Activated CD8-positive, alpha-beta memory T cell treated with anti-CD3 and anti-CD28 coated beads for 24 hours (primary cell): Measurements from ENCODE around the gene THYN1.
"Not testable (repeated sequence)": the region's sequence is repeated elsewhere in the genome, so short reads cannot be mapped to it uniquely, and the experiment has no call there.

Source experiments
- DNase-seq: peaks from one replicate; pipeline ENCODE4 v3.0.0-alpha.2; 2020

THYN1 gene

DNA sequence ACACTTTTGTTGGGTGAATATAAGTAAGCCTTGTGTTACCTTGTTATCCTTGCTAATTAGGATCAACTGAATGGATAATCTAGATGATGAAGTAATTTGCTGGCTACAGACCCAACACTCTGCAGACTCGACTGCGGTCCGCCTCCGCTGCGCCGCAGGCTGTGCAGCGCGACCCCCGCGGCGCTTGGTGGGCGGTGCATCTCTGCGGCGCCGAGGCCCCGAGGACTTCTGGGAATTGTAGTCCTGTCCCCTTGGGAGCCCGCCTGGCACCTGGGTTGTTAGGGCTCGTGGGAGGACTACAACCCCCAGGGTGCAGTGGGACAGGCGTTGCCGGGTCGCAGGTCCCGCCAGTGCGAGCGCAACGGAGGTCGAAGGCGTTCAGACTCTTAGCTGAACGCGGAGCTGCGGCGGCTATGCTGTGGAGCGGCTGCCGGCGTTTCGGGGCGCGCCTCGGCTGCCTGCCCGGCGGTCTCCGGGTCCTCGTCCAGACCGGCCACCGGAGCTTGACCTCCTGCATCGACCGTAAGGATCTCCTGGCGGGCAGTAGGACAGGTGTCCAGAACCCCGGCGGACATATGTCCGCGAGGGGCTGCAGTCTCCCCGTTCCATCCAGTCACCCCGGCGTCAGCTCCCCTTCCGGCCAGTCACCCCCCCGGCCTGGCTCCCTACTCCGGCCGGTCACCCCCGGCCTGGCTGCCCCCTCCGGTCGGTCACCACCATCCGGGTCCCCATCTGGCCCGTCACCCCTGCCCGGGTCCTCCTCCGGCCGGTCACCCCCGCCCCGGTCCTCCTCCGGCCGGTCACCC is at the start of gene THYN1, which contains the start of gene ACAD8:
THYN1 (minus strand) TSS at position 165 of the 806 bp plus-strand sequence. CDS start 470 bp downstream, outside the sequence.
ACAD8 (plus strand) TSS at position 381 of the 806 bp plus-strand sequence; CDS start at position 414, 33 bp downstream.
- peak; percentile 95 for DNase-seq

DNA sequence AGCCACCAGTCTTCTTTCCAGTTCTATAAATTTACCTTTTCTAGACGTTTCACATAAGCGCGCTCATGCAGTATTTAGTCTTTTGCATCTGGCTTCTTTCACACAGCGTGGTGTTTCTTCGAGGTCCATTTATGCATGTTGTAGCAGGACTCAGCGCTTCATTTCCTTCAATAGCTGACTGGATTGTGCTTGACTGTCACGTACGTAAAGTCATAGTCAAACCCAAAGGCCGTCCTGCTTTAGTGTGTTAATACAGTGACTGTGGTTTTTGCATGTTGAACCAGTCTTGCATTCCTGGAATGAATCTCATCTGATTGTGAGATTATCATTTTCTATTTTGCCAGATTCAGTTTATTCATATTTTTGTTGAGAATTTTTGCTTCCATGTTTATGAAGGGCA is 41.5 kb upstream of the THYN1 start:
- no peak for DNase-seq

DNA sequence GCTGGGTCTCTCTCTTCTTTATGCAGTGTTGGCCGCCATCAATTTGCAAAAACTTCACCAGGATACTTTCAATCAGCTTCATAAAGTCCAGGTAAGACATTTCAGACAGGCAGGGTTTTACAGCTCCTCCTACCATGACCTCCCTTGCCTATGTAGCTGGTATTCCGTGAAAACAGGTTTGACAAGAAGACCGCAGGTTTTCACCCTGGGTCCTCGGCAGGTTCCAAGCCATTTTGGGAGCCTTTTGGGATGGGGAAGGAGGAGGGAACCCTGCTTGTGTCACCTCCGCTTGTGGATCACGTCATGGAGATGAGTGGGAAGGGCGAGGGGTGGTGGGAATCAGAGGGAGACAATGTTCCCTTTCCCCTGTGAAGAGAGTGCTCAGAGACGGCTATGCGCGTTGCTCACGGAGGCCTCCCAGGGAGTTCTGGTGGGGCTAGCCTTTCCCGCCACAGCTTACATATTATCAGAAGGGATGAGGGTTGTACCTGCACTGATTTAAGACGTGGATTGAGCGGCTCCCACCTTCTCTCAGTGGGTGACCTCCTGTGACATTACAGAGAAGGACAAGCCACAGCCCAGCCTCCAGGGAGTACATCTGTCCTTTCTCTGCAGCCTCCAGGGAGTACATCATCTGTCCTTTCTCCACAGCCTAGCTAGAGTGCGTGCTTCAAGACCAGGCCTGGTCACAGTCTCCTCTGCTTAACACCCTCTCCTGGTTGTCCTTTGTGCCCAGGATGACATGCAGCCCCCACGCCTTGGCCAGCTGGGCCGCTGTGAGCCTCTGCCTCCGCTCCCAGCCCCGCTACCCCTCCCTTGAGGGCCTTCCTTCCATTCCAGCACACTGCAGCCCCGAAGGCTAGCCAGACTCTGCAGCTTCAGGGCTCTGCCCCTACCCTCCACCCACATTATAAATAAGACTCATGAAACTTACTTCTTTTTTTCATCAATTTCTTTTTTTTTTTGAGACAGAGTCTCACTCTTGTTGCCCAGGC is 40.3 kb upstream of the THYN1 start:
- peak; percentile 35 for DNase-seq

DNA sequence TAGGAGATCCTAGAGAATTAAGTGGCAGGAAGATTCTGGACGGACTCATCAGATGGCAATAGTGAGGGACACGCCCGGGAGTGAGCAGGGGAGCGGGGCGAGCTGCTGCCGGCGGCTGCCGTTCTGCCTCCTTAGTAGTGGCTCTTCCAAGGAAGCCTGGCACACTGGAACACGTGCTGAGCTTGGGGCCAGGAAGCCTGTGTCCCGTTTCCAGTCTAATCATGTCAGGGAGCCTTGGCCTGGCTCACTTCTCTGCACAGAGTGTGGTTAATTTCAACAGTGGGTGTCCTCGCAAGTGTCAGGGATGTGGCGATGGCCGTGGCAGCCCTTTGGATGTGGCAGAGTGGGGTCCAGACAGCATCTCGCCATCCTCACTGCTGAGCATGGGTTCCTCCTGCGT is 39.5 kb upstream of the THYN1 start:
- no peak for DNase-seq

DNA sequence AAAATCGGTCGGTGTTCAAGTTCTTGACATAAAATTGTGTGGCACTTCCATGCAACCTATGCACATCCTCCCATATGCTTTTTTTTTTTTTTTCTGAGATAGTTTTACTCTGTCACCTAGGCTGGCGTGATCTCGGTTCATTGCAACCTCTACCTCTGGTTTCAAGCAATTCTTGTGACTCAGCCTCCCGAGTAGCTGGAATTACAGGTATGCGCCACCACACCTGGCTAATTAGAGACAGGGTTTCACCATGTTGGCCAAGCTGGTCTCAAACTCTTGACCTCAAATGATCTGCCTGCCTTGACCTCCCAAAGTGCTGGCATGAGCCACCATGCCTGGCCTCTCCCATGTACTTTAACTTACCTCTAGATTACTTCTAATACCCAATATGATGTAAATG is 38.0 kb upstream of the THYN1 start:
- no peak for DNase-seq

DNA sequence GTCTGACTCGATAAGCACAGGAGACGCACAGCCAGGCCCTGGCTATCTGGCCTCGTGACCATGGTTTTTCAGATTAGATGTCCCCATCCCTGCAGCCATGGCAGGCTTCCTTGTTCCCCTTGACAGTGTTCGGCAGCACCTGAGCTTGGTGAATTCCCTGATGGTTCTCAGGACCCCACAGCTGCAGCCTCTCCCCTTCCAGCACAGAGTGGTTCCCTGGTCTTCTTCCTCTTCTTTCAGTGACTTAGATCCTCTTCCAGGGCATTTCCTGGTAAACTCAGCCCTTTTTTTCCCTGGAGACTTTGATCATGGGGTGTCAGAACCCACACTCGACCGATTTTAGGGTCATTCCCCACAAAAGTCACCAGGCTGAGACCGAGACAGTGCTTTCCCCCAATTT is 37.5 kb upstream of the THYN1 start:
- DNase-seq = peak; percentile 40

DNA sequence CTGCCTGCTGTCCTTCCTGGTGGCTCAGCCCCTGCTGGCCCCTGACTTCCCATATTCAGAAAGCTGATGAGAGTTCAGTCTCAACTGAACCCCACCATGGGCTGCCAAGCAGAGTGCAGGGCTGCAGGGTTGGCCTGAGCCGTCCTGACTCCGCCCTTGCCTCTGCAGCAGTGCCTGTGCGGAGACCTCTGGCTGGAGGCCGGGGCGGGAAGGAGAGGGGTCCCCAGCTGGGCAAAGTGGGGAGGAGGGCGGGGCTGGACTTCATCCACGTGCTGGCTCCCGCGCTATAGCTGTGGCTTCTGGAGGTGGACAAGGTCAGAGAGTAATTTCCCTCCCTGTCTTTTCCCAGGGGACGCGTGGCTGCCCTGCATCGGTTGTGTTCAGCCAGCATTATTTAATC is 36.6 kb upstream of the THYN1 start:
- DNase-seq = peak; percentile 41

DNA sequence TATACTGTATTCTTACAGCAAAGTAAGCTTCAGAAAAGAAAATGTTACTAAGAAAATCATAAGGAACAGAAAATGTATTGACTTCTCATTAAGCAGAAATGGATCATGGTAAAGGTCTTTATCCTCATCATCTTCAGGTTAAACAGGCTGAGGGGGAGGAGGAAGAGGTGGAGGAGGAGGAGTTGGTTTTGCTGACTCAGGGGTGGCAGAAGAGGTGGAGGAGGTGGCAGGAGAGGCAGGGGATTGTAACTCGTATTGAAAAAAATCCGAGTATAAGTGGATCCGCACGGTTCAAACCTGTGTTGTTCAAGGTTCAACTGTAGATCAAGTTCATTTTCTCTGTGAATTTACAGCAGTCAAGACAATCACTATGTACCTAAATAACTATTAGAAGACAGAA is 36.0 kb upstream of the THYN1 start:
- no peak for DNase-seq

DNA sequence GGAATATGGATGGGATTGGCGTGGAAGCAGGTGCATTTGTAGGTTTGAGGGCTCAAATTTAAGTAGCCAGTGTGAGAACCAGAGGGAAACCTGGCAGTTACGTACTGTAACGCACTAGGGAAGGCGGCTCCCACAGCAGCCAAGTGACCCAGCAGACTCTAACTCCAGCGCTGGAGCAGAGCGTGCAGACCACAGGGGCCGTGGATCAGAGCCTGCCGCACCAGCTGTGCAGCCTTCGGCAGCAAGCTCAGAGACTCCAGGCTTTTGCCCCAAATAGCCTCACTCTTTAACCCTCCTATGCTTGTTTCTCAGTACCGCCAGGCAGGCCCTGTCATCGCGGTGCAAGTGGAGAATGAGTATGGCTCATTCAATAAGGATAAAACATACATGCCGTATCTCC is 35.3 kb upstream of the THYN1 start:
- no peak for DNase-seq

DNA sequence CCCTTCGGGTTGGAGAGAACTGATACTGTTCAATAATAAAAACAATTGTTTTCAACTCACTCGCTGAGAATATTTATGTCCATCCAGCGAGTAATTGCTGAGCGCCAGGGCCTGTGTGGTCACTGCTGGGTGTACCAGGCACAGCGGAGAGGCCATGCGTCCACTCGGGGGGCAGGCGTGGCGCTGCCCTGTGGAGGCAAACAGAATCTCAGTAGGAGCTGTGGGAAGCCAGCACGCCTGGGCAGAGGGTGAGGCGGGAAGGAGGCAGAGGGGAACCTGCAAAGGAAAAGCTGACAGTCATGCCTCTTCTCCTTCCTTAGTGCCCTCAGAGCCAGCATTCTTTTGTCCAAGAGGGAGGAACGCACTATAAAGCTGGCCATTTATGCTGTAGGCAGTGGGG is 34.4 kb upstream of the THYN1 start:
- DNase-seq = no peak

DNA sequence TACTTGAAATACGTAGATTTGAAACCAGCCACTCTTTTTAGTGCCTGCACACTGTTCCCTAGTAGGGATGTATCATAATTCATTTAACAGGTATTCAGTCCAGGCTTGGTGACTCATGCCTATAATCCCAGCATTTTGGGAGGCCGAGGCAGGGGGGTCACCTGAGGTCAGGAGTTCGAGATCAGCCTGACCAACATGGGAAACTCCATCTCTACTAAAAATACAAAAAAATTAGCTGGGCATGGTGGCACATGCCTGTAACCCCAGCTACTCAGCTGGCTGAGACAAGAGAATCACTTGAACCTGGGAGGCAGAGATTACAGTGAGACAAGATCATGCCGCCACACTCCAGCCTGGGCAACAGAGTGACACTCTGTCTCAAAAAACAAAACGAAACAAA is 31.2 kb upstream of the THYN1 start:
- DNase-seq = not testable (repeated sequence)

DNA sequence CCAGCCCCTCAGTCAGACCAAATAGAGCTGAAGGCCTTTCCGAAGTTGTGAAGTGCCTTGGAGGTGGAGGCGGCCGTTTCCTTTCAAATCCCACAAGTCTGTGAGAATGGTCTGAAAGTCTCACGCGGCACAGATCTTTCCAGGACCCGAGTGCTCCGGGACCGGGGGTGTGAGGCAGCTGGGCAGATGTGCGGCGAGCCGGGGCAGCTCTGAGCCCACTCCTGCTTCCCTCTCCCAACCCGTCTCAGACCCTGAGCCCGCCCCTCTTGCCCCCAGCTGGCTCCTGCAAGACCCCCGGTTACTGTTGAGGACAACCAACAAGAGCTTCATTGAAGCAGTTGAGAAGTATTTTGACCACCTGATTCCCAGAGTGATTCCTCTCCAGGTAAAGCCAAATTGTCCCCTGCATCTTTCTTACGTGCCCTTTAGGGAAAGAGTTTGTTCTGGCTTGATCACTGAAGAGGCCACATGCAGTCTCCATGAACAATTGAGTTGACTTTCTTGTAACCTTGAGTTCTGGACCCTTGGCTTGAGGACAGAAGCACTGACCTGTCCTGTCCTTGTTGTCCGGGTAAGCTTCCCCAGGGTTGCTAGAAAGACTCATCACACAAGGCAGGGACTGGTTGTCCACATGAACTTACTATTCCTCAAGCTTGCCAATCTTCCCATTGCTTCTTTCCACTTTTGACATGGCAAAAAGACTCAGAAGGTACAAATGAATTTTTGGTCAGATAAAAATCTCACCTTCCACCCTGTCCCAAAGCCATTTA is 30.5 kb upstream of the THYN1 start:
- DNase-seq = no peak

DNA sequence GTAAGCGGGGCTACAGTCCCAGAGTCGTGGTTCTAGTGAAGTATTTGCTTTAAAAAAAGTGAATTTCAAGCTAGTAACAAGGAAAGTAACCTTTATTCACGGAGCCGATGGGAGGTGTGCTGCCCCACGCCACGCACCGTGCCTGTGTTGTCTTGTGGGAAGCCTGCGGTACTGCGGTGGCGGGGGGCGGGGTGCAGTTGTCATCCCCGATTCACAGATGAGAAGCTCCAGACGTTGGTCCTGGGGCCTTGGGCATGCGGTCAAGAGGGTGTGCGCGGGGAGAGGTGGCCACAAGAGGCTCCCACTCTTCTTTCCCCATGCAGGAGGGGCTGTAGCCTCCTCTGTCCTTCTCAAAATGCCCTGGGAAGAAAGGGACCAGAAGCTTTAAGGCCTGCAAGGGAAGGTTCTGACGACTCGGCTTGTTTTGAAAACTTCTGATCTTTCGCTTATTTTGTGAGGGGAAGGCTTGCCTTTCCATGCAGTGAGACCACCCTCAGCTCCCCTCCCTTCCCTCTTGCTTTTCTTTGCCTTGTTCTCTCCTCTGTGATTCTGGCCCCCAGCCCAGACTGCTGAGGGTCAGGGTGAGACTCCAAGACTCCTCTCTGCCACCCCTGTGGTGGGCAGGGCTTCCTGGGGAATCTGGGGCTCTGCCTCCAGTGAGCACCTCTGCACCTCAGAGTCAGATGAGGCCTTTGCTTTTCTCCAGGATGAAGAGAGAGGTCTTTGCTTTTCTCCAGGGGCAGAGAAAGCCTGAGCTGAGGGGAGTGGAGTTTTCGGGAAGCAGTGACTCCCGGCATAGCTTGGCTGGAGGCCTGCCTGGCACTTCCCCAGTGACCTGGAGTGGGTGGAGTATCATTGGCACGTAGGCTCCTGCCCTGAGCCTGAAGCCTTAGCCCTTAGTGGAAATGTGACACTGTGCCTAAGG is 29.2 kb upstream of the THYN1 start:
- peak; percentile 37 for DNase-seq

DNA sequence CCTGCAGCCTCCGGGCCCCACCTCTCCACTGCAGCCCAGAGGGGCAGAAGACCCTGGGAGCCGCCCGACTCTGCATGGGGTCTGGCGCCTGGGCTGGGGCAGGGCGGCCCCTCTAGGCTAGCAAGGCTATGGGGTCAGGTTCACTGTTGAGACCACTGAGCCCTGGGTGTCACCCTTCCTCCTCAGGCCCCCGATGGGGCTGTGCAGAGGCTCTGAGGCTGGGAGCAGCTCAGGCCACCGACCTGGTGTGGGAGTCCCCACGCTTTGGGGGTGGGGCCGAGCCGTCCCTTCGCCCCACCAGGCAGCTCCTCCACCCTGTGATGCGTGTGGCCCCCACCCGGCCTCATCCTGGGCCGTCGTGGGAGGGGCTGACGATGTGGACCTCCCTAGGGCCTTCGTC is 28.5 kb upstream of the THYN1 start:
- not testable (repeated sequence) for DNase-seq

DNA sequence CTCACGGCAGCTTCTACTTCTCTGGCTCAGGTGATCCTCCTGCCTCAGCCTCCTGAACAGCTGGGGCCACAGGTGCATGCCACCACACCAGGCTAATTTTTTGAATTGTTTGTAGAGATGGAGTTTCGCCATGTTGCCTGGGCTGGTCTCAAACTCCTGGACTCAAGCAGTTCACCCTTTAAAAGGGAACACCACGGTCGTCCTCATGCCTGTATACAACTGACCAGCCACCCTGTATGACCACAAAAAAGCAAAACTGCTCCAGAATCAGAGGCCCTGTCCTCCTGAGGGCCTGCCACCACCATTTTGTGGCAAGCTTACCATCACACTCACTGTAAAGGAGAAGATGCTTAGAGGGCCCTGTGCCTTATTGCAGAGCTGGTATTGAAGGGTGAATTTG is 25.2 kb upstream of the THYN1 start:
- DNase-seq = peak; percentile 37

DNA sequence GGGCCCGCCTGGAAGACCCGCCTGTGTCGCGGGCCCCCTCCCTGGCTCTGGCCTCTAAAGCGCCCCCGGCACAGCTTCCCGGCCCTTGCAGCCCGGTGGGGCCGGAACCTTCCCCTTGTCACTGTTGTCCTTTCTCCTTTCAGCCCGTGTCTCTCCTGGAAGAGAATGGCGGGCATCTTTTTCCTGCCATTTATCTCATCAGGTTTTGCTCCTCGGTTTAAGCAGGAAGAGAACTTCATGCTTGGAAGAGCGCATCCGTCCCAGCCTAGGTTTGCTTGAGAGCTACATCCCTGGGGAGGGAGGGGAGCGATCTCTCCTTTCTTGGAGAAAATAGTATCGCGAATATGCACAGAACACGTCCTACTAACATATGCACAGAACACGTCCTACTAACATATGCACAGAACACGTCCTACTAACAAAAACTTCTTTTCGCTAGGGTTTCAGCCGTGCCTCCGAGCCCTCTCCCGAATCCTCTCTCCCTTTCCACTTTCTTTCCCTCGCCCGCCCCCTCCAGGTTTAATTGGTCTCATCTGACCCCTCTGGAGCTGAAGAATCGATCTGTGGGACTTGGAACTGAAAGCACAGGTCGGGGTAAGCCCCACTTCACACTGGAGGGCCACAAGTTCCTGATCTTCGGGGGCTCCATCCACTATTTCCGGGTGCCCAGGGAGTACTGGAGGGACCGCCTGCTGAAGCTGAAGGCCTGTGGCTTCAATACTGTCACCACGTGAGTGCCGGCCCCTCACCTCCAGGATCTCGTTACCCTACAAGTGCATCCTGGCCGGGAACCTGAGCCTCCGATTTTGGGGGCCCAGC is 24.2 kb upstream of the THYN1 start:
- peak; percentile 54 for DNase-seq

DNA sequence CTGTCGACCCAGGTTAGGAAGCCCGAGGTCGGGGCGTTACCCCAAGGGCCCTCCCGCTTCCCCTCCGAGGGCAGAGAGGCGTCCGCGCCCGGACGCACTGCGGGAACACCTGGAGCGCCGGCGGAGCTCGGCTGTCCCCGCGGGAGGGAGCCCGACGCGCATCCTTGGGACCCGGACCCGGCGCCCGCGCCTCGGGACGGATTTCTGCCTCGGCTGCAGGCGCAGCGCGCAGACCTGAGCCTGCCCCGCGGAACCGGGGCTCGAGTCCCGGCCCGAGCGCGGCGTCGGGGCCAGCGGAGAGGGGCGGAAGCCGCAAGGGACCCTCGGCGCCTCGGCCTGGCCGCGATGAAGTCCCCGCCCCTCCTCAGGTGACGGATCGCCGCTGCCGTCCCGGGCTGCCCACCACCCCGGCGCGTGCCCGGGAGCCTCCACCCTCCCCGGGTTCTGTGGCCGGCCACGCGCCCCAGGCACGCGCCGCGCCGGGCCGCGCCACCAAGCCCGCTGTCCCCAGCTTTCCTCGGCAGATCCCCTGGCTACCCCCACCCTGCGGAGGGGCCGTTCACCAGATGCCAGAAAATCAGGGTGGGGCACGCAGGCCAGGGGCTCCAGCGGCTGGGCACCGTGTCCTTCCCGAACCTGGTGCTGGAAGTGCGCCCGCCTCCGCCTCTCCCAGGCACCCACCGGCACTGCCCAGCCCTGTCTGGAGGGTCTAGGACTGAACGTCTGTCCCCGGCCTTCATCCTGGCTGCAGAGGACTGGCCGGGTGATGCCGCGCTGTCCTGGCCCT is 23.4 kb upstream of the THYN1 start:
- no peak for DNase-seq

DNA sequence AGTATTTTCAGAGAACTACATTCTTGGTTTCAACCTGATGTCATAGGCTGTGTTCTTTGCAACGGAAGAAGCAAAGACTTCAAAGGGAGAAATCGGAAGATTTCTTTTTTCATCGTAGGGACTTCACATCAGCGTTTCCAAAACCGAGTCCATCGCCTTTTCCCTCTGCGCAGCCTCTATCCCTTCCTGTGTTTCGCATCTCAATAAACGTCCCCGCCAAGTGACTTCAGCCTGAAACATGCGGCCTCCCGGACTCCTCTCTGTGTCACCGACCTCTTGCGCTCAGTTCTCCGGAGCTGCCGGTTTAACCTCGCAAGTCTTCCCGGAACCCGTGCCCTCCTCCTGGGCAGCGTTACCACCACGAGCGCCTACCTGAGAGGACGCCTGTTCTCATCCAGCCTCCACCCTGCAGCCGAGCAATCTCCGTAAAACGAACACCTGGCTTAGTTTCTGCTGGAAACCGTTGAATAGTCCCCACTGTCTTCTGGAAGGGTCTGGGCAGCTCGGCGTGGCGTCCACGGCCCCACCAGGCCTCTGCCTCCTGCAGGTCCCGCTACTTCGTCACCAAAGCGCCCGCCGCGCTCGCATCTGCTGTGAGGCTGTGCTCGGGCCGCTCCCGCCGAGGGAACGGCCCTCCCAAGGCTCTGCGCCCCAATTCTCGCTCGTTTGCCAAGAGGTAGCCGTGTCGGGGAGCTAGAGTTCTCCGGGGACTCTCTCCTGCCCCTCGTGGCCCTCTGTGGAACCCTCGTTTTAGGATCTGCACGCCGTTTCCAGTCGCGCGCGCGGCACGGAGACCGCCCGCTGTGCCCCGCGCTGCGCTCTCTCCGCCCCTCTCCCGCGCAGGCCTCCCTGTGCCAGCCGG is 22.6 kb upstream of the THYN1 start, which contains the start of gene GLB1L3:
GLB1L3 (plus strand) TSS at position 846 of the 862 bp plus-strand sequence. CDS start 362 bp downstream, outside the sequence.
- DNase-seq = peak; percentile 89

DNA sequence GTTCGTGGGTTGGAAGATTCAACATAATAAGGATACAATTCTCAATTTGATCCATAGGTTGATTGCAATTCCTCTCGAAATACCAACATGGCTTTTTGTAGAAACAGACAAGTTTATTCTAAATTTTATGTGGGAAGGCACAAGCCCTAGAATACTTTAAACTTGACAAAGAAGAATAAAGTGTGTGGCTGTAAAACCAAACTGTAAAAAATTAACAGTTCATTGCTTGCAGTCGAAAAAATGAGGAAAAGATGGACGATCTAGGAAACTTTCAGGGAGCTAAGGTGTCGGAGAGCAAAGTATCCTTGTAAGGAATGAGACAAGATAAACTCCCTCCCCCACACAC is 22.0 kb upstream of the THYN1 start:
- DNase-seq = no peak
